Psoas muscle (tissue), 8 donors: Measurements from ENCODE around the gene SPEG. TPM values are rescaled to one million over a fixed set of nuclear protein-coding genes. Genes with fewer than 3 reads are reported as not detected.

ENCODE experiments used
- ATAC-seq, 4 donors: fragments of 200-7000 bp; cut with Tn5 transposase; one replicate each; pipeline ENCODE4 v1.9.1; 2020; ENCODE audit warnings: moderate library complexity in 3 of 4, mild to moderate bottlenecking in 2 of 4
- DNase-seq, 2 donors: peaks; one replicate each; pipeline ENCODE4 v3.0.0-alpha.2; 2020
- H3K27ac ChIP-seq: fragments of 200-600 bp; one replicate; pipeline ENCODE4 v1.8.0; 2022
- H3K27me3 ChIP-seq, 3 donors: fragments of 200-600 bp in 1 of 3; one replicate each; pipeline versions ENCODE4 v1.6.1 to v1.8.0; 2013 to 2022; ENCODE audit warnings: low read length in 2 of 3, mild to moderate bottlenecking in 2 of 3, moderate library complexity in 1 of 3; ENCODE audit not compliant: insufficient read depth in 3 of 3
- H3K36me3 ChIP-seq, 2 donors: fragments of 200-600 bp in 1 of 2; one replicate each; pipeline versions ENCODE4 v1.6.1 to v1.8.0; 2013 to 2022; ENCODE audit warnings: low read depth in 1 of 2, mild to moderate bottlenecking in 1 of 2, moderate library complexity in 1 of 2; ENCODE audit not compliant: insufficient read depth in 1 of 2
- H3K4me1 ChIP-seq: fragments of 200-600 bp; one replicate; pipeline ENCODE4 v1.8.0; 2022
- H3K4me3 ChIP-seq: fragments of 200-600 bp; one replicate; pipeline ENCODE4 v1.8.0; 2022; ENCODE audit warnings: mild to moderate bottlenecking
- H3K9me3 ChIP-seq: fragments of 200-600 bp; one replicate; pipeline ENCODE4 v1.8.0; 2022
- CTCF ChIP-seq: fragments of 200-600 bp; IDR thresholded peaks from one replicate; pipeline ENCODE4 v1.8.0; 2022; ENCODE audit warnings: antibody characterized with exemption
- WGBS, 3 donors: extraction: QIAGEN DNeasy Blood & Tissue Kit; methylation state at CpG; one replicate each; pipeline versions ENCODE4 v1.1.6 to v1.1.7; 2013; 5-methylcytosine and 5-hydroxymethylcytosine counted together
- intact Hi-C, 2 donors: fragments of 100-400 bp; cut with DNase I; formaldehyde crosslinking; loops; one replicate each; pipeline versions ENCODE4 v1.11.0 to v1.14.2; 2022
- polyA plus RNA-seq, 3 donors: library from polyadenylated mRNA; stranded (reverse); fragments of 200-250 nt; gene quantifications; one replicate each; pipeline ENCODE4 v1.2.3, GENCODE V29; 2013
- total RNA-seq, 4 donors: library from RNA; stranded (reverse); fragmentation: NEBNext Ultra II Directional in 2 of 4; extraction: Animal tissue kit (Norgen Biotek cat#: 25700) in 2 of 4; gene quantifications; one replicate each; pipeline versions ENCODE4 v1.2.1 to v1.2.4, GENCODE V29; 2021 to 2023
- donor health status: healthy with polysubstance abuse.
- donor health status: DM: no; HTN: no; CAD: no; lungs with moderate emphysema.
- donor health status: Bipolar disorder and iron deficiency.
- donor health status: healthy.
- donor health status: DM: yes; HTN: yes; CAD: no.
- donor health status: DM: no; HTN: no; CAD: no.
- donor health status: DM: no; HTN: no; CAD: no.
- donor health status: DM: yes; HTN: yes; CAD: no.

Gene SPEG
- total and polyA plus RNA-seq, 7 donors, result 34.8 to 419 (median 239) TPM

DNA sequence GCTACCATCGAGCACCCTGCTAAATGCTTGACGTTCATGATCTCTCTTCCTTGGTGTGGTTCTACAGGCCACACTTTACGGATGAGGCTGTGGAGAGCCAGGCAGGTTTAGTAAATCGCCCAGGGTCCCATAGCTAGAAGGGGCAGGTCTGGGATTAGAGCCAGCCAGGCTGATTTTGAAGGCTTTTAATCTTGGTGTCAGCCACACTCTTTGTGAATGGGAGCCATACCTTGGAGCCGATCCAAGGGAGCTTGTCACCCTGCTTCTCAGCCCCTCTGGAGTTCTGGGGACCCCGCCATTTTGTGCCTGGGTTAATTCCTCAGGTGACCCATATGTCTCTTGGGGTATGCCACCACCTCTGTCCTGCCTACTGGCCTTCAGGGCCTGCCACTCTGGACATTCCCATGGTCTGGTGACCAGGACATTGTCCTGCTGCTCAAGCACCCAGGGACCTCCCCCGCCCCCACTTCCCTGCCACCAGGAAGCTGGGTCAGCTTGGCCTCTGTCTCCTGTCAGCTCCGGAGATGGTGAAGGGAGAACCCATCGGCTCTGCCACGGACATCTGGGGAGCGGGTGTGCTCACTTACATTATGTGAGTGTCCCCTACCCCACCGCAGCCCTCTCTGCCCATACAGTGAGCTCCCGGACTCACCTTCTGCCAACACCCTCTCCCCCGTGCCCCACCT is 56.8 kb downstream of the SPEG start:
- no peaks in the 10 kb centered on the region for H3K27me3 ChIP-seq
- WGBS, 3 donors, result 77 to 85% (median 81%) methylated on average over 14 of the region's 14 CpGs
- H3K36me3 ChIP-seq, result peaks cover 0 to 62% of the 10 kb centered on the region in 2 donors
- no peak overlapping the region for H3K4me3 ChIP-seq
- DNase-seq (no peak), ATAC-seq (no peak)
- H3K4me1 ChIP-seq, result peaks cover 15% of the 10 kb centered on the region
- TF ChIP-seq CTCF, result no peak
- intact Hi-C loops, result no loop called here
- H3K9me3 ChIP-seq, result no peaks in the 10 kb centered on the region
- peak overlapping the region; percentile 66 for H3K27ac ChIP-seq

GRCh38 chr2:219492575-219492974 is 57.9 kb downstream of the SPEG start:
- H3K4me1 ChIP-seq, result peaks cover 26% of the 10 kb centered on the region
- no peaks in the 10 kb centered on the region for H3K27me3 ChIP-seq
- peaks cover 0 to 56% of the 10 kb centered on the region in 2 donors for H3K36me3 ChIP-seq
- H3K9me3 ChIP-seq, result no peaks in the 10 kb centered on the region
- intact Hi-C loops, result no loop called here
- H3K27ac ChIP-seq, result no peak overlapping the region
- ATAC-seq (no peak), DNase-seq (no peak)
- WGBS, 3 donors, result 64 to 72% (median 66%) methylated on average over 20 of the region's 20 CpGs
- no peak overlapping the region for H3K4me3 ChIP-seq
- TF ChIP-seq CTCF, result no peak

GRCh38 chr2:219493086-219493485 is 58.4 kb downstream of the SPEG start:
- H3K27ac ChIP-seq, result no peak overlapping the region
- peaks cover 0 to 51% of the 10 kb centered on the region in 2 donors for H3K36me3 ChIP-seq
- peaks cover 29% of the 10 kb centered on the region for H3K4me1 ChIP-seq
- DNase-seq (no peak), ATAC-seq (no peak)
- intact Hi-C loops, result no loop called here
- H3K4me3 ChIP-seq, result no peak overlapping the region
- TF ChIP-seq CTCF, result no peak
- no peaks in the 10 kb centered on the region for H3K9me3 ChIP-seq
- no peaks in the 10 kb centered on the region for H3K27me3 ChIP-seq
- 81 to 95% (median 83%) methylated on average over 5 of the region's 5 CpGs for WGBS, 3 donors

DNA sequence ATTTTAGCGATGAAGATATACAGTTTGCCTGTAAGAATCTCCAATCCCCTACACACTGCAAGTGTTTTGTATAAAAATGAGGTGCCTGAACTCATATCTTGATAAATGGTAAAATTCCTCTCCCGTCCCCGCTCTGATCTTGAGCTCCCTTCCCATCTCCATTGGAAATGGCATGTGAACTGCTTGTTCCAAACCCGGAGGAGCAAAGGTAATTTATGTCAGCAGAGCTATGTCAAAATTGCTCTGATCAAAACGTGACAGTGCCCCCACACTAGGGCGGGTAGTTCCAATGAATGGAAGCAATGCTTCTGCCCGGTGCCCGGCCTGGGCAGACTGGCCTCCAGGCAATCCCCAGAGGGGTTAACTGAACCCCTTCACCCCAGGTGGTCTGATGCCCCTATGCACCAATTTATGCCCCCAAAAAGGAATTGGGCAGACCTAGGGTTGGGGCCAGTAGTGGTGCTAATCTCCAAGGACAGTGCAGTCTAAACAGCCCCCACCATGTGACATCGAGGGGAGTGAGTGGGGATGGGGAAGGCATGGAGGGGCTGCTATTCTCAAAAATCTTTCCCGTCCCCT is 60.4 kb downstream of the SPEG start:
- H3K4me1 ChIP-seq, result peaks cover 39% of the 10 kb centered on the region
- WGBS, 3 donors, result 15 to 28% (median 18%) methylated on average over 10 of the region's 10 CpGs
- intact Hi-C loops, result loop anchor here in 1 of 2 donors (2.0 kb wide), 1 partner anchor 36 kb away; no protein-coding TSS in a partner anchor
- no peaks in the 10 kb centered on the region for H3K9me3 ChIP-seq
- peaks cover 0 to 32% of the 10 kb centered on the region in 2 donors for H3K36me3 ChIP-seq
- DNase-seq (no peak), ATAC-seq (no peak)
- no peak for TF ChIP-seq CTCF
- peak overlapping the region; percentile 91 for H3K27ac ChIP-seq
- no peak overlapping the region for H3K4me3 ChIP-seq
- H3K27me3 ChIP-seq, result no peaks in the 10 kb centered on the region
